ENCODE results near the gene SEC14L2.

DNA sequence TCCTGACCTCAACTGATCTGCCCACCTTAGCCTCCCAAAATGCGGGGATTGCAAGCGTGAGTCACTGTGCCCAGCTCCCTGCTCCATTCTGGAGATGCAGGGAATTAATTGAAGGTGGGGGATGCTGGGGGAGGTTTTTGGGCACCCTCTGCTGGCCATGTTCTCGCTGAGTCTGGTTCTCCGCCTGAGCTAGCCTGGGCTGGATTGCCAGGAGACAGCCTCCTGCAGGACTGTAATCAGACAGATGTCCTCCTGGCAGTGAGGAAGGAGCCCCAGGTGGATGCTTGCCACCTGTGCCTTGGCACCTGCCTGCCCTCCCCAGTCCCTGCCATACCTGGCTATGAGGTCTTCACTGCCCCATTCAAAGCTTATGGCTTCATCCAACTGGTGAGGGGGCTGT lies 34.1 kb downstream of the SEC14L2 start:
- TF ChIP-seq, protein P1, sequence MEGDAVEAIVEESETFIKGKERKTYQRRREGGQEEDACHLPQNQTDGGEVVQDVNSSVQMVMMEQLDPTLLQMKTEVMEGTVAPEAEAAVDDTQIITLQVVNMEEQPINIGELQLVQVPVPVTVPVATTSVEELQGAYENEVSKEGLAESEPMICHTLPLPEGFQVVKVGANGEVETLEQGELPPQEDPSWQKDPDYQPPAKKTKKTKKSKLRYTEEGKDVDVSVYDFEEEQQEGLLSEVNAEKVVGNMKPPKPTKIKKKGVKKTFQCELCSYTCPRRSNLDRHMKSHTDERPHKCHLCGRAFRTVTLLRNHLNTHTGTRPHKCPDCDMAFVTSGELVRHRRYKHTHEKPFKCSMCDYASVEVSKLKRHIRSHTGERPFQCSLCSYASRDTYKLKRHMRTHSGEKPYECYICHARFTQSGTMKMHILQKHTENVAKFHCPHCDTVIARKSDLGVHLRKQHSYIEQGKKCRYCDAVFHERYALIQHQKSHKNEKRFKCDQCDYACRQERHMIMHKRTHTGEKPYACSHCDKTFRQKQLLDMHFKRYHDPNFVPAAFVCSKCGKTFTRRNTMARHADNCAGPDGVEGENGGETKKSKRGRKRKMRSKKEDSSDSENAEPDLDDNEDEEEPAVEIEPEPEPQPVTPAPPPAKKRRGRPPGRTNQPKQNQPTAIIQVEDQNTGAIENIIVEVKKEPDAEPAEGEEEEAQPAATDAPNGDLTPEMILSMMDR (IDR thresholded peaks at IDR 0.05): peak in 1 of 6 experiments; percentile 10
- no peak for TF ChIP-seq POLR2A (IDR thresholded peaks at IDR 0.05)

Data from esophagus squamous epithelium (tissue), 4 donors.